ENCODE data around the gene METTL22. TPM values are rescaled to one million over a fixed set of nuclear protein-coding genes. Genes with fewer than 3 reads are reported as not detected.

The METTL22 gene
- total RNA-seq, 3 donors from 2014 or later: 24.1 to 41.0 (median 30.8) TPM

- no peak for ATAC-seq
- Histone ChIP-seq H3K36me3 (ENCODE audit: low read depth) (no peaks in the 10 kb centered on the region), H3K4me1 (ENCODE audit: low read depth) (no peaks in the 10 kb centered on the region), H3K4me3 (no peak overlapping the region), H3K9me3 (no peaks in the 10 kb centered on the region)
- TF ChIP-seq, protein P1, sequence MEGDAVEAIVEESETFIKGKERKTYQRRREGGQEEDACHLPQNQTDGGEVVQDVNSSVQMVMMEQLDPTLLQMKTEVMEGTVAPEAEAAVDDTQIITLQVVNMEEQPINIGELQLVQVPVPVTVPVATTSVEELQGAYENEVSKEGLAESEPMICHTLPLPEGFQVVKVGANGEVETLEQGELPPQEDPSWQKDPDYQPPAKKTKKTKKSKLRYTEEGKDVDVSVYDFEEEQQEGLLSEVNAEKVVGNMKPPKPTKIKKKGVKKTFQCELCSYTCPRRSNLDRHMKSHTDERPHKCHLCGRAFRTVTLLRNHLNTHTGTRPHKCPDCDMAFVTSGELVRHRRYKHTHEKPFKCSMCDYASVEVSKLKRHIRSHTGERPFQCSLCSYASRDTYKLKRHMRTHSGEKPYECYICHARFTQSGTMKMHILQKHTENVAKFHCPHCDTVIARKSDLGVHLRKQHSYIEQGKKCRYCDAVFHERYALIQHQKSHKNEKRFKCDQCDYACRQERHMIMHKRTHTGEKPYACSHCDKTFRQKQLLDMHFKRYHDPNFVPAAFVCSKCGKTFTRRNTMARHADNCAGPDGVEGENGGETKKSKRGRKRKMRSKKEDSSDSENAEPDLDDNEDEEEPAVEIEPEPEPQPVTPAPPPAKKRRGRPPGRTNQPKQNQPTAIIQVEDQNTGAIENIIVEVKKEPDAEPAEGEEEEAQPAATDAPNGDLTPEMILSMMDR (IDR thresholded peaks at IDR 0.05): no peak
- DNase-seq: no peak
- intact Hi-C loops (cut with DNase I, micrococcal nuclease): no loop called here
Observed at GRCh38 chr16:8682551-8683259, 61.2 kb downstream of the METTL22 start.

DNA sequence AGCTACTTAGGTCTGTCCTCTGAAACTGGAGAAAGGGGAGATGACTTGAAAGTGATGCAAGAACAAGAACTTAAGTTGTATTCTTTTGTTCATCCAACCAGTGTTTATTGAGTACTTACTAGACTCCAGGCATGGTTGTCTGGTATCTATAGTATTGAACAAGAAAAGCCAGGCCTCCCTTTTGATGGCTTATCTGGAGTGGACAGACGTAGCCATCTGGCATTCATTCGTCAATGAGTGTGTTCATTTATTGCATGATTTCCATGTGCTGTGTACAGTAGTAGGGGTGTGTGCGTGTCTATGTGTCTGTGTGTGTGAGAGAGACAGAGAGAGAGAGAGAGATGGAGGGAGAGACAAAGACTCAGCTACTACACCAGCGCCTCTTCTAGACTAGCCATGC is 62.1 kb downstream of the METTL22 start:
- DNase-seq: no peak
- no peak for ATAC-seq

GRCh38 chr16:8685617-8686016 is 64.1 kb downstream of the METTL22 start:
- ATAC-seq (no peak), DNase-seq (no peak)
- Histone ChIP-seq H3K4me3 (no peak overlapping the region), H3K36me3 (ENCODE audit: low read depth) (no peaks in the 10 kb centered on the region), H3K4me1 (ENCODE audit: low read depth) (no peaks in the 10 kb centered on the region), H3K9me3 (peaks cover 14% of the 10 kb centered on the region)
- intact Hi-C loops (cut with DNase I, micrococcal nuclease): no loop called here
- TF ChIP-seq, protein P1 (IDR thresholded peaks at IDR 0.05): no peak

More for the DNA sequence above, 62.1 kb downstream of the METTL22 start:
- H3K9me3 ChIP-seq: peaks cover under 1% of the 10 kb centered on the region
- no peak overlapping the region for H3K4me3 ChIP-seq
- no peaks in the 10 kb centered on the region for H3K36me3 ChIP-seq (ENCODE audit: low read depth)
- TF ChIP-seq, protein P1 (IDR thresholded peaks at IDR 0.05): no peak
- intact Hi-C loops (cut with DNase I, micrococcal nuclease): no loop called here
- no peaks in the 10 kb centered on the region for H3K4me1 ChIP-seq (ENCODE audit: low read depth)

- intact Hi-C loops (cut with DNase I, micrococcal nuclease): no loop called here
Observed at GRCh38 chr16:8686031-8686621, 64.6 kb downstream of the METTL22 start.

GRCh38 chr16:8686879-8687278 is 65.4 kb downstream of the METTL22 start:
- Histone ChIP-seq H3K4me3 (no peak overlapping the region), H3K36me3 (ENCODE audit: low read depth) (no peaks in the 10 kb centered on the region), H3K4me1 (ENCODE audit: low read depth) (no peaks in the 10 kb centered on the region), H3K9me3 (peaks cover 14% of the 10 kb centered on the region)
- intact Hi-C loops (cut with DNase I, micrococcal nuclease): no loop called here
- ATAC-seq: peak; percentile 57
- TF ChIP-seq, protein P1 (IDR thresholded peaks at IDR 0.05): no peak
- peak in 2 of 3 donors; percentile 30 to 39 for DNase-seq

More at GRCh38 chr16:8686031-8686621, 64.6 kb downstream of the METTL22 start:
- Histone ChIP-seq H3K36me3 (ENCODE audit: low read depth) (no peaks in the 10 kb centered on the region), H3K9me3 (peaks cover 14% of the 10 kb centered on the region), H3K4me3 (no peak overlapping the region), H3K4me1 (ENCODE audit: low read depth) (no peaks in the 10 kb centered on the region)
- ATAC-seq (peak; percentile 70), DNase-seq (peak in 1 of 3 donors; percentile 26)
- TF ChIP-seq, protein P1 (IDR thresholded peaks at IDR 0.05): no peak
